ENCODE data around the gene TRDMT1.

Gene TRDMT1

DNA sequence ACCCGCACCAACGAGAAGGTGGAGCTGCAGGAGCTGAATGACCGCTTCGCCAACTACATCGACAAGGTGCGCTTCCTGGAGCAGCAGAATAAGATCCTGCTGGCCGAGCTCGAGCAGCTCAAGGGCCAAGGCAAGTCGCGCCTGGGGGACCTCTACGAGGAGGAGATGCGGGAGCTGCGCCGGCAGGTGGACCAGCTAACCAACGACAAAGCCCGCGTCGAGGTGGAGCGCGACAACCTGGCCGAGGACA lies 28.2 kb upstream of the TRDMT1 start:
- H2AFZ ChIP-seq (ENCODE audit: low read depth) = no peak overlapping the region; the same call in none of the 2 replicates
- H3K9ac ChIP-seq = peak overlapping the region; percentile 94
- H4K20me1 ChIP-seq (ENCODE audit: insufficient read depth) = peaks cover 26% of the 10 kb centered on the region
- H3K4me1 ChIP-seq (ENCODE audit: low read depth, poor library complexity, severe bottlenecking) = peaks cover 57% of the 10 kb centered on the region
- TF ChIP-seq, protein P1, sequence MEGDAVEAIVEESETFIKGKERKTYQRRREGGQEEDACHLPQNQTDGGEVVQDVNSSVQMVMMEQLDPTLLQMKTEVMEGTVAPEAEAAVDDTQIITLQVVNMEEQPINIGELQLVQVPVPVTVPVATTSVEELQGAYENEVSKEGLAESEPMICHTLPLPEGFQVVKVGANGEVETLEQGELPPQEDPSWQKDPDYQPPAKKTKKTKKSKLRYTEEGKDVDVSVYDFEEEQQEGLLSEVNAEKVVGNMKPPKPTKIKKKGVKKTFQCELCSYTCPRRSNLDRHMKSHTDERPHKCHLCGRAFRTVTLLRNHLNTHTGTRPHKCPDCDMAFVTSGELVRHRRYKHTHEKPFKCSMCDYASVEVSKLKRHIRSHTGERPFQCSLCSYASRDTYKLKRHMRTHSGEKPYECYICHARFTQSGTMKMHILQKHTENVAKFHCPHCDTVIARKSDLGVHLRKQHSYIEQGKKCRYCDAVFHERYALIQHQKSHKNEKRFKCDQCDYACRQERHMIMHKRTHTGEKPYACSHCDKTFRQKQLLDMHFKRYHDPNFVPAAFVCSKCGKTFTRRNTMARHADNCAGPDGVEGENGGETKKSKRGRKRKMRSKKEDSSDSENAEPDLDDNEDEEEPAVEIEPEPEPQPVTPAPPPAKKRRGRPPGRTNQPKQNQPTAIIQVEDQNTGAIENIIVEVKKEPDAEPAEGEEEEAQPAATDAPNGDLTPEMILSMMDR (conservative IDR thresholded peaks at IDR 0.05; ENCODE audit: low read depth, low read length) = no peak
- H3K4me2 ChIP-seq = peak overlapping the region; percentile 99
- peaks cover 64% of the 10 kb centered on the region for H3K79me2 ChIP-seq (ENCODE audit: insufficient read depth, low read depth)
- H3K27me3 ChIP-seq (ENCODE audit: insufficient read depth, low read depth) = no peaks in the 10 kb centered on the region
- peaks cover 28% of the 10 kb centered on the region; the same call in 1 of the 2 replicates for H3K36me3 ChIP-seq (ENCODE audit: insufficient read depth)
- H3K4me3 ChIP-seq (IDR thresholded peaks at IDR 0.05; ENCODE audit: insufficient read depth, low read depth, low read length) = no peak overlapping the region
- peak overlapping the region; percentile 96 for H3K27ac ChIP-seq

DNA sequence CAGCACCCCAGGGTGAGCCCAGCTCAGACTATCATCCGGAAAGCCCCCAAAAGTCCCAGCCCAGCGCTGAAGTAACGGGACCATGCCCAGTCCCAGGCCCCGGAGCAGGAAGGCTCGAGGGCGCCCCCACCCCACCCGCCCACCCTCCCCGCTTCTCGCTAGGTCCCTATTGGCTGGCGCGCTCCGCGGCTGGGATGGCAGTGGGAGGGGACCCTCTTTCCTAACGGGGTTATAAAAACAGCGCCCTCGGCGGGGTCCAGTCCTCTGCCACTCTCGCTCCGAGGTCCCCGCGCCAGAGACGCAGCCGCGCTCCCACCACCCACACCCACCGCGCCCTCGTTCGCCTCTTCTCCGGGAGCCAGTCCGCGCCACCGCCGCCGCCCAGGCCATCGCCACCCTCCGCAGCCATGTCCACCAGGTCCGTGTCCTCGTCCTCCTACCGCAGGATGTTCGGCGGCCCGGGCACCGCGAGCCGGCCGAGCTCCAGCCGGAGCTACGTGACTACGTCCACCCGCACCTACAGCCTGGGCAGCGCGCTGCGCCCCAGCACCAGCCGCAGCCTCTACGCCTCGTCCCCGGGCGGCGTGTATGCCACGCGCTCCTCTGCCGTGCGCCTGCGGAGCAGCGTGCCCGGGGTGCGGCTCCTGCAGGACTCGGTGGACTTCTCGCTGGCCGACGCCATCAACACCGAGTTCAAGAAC lies 27.7 kb upstream of the TRDMT1 start:
- TF ChIP-seq, protein P1 (conservative IDR thresholded peaks at IDR 0.05; ENCODE audit: low read depth, low read length) = peak; percentile 18; the same call in 1 of the 2 replicates
- H2AFZ ChIP-seq (ENCODE audit: low read depth) = peak overlapping the region; percentile 44
- H3K27me3 ChIP-seq (ENCODE audit: insufficient read depth, low read depth) = no peaks in the 10 kb centered on the region
- peaks cover 52% of the 10 kb centered on the region for H3K4me1 ChIP-seq (ENCODE audit: low read depth, poor library complexity, severe bottlenecking)
- peak overlapping the region; percentile 99 for H3K4me2 ChIP-seq
- H3K79me2 ChIP-seq (ENCODE audit: insufficient read depth, low read depth) = peaks cover 64% of the 10 kb centered on the region
- H3K27ac ChIP-seq = peak overlapping the region; percentile 96
- peak overlapping the region; percentile 94 for H3K9ac ChIP-seq
- H3K4me3 ChIP-seq (IDR thresholded peaks at IDR 0.05; ENCODE audit: insufficient read depth, low read depth, low read length) = no peak overlapping the region
- H3K36me3 ChIP-seq (ENCODE audit: insufficient read depth) = peaks cover 23% of the 10 kb centered on the region; the same call in 1 of the 2 replicates
- peaks cover 26% of the 10 kb centered on the region for H4K20me1 ChIP-seq (ENCODE audit: insufficient read depth)

GRCh38 chr10:17228091-17229015 lies 26.9 kb upstream of the TRDMT1 start, which contains the start of gene VIM:
TSS of gene VIM (plus strand) at chr10:17228241. CDS start at chr10:17229423, 1,182 bp downstream.
- Histone ChIP-seq H3K4me1 (ENCODE audit: low read depth, poor library complexity, severe bottlenecking) (peaks cover 44% of the 10 kb centered on the region), H3K79me2 (ENCODE audit: insufficient read depth, low read depth) (peaks cover 61% of the 10 kb centered on the region), H3K9ac (peak within 1 kb of the TSS; percentile 94), H3K27me3 (ENCODE audit: insufficient read depth, low read depth) (no peaks in the 10 kb centered on the region), H2AFZ (ENCODE audit: low read depth) (peak within 1 kb of the TSS; percentile 44), H3K36me3 (ENCODE audit: insufficient read depth) (peaks cover 20% of the 10 kb centered on the region; the same call in 1 of the 2 replicates), H4K20me1 (ENCODE audit: insufficient read depth) (peaks cover 26% of the 10 kb centered on the region), H3K27ac (peak within 1 kb of the TSS; percentile 96), H3K4me2 (peak within 1 kb of the TSS; percentile 58), H3K4me3 (IDR thresholded peaks at IDR 0.05; ENCODE audit: insufficient read depth, low read depth, low read length) (no peak within 1 kb of the TSS)
- TF ChIP-seq, protein P1 (conservative IDR thresholded peaks at IDR 0.05; ENCODE audit: low read depth, low read length) = no peak

DNA sequence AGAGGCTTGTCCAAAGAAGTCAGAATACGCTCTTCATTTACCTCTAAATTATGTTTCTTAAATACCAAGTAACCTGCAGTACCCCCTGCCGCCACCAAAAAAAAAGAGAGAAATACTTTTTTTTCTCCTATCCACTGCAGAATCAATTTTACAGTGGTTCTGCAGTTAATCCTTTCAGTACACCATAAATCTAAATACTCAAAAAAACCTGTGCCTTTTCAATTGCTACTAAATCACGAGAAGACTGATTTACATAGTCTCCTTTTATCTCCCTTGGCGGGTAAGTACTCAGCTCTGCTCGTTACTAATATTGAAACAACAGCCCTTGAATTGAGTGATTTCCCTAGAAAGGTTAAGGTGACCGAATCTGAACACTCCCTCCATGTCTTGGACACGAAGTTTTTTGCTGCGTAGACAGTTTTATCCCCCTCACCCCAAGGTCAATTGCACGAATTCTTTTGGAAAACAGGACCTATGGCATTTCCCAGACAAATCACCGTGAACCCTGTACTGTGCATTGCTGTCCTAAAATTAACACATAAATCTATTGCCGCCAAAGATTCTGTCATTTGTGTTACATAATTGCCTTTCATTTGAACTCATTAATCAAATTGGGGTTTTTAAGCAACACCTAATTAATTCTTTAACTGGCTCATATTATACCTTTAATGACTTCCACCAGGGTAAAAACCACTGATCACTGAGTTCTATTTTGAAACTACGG lies 26.1 kb upstream of the TRDMT1 start:
- Histone ChIP-seq H3K9ac (peak overlapping the region; percentile 94), H3K27ac (peak overlapping the region; percentile 96), H3K79me2 (ENCODE audit: insufficient read depth, low read depth) (peaks cover 52% of the 10 kb centered on the region), H3K27me3 (ENCODE audit: insufficient read depth, low read depth) (no peaks in the 10 kb centered on the region), H3K4me3 (IDR thresholded peaks at IDR 0.05; ENCODE audit: insufficient read depth, low read depth, low read length) (no peak overlapping the region), H3K4me1 (ENCODE audit: low read depth, poor library complexity, severe bottlenecking) (peaks cover 36% of the 10 kb centered on the region), H3K4me2 (peak overlapping the region; percentile 58), H2AFZ (ENCODE audit: low read depth) (peak overlapping the region; percentile 44), H4K20me1 (ENCODE audit: insufficient read depth) (peaks cover 22% of the 10 kb centered on the region), H3K36me3 (ENCODE audit: insufficient read depth) (peaks cover 18% of the 10 kb centered on the region; the same call in 1 of the 2 replicates)
- TF ChIP-seq, protein P1 (conservative IDR thresholded peaks at IDR 0.05; ENCODE audit: low read depth, low read length) = peak; percentile 85
